AG09309 (cell line): ENCODE results near the gene COX6A1.

Source experiments
- DNase-seq: peaks from one replicate; pipeline ENCODE4 v3.0.0-alpha.2; 2010; ENCODE audit warnings: low read depth
- H3K4me3 ChIP-seq: 2 replicates; pipeline ENCODE4 v1.5.1; 2011; ENCODE audit warnings: mild to moderate bottlenecking, low read depth, low read length, moderate library complexity; ENCODE audit not compliant: control insufficient read depth
- CTCF ChIP-seq: IDR thresholded peaks from 2 replicates; pipeline ENCODE4 v1.5.1; 2011; ENCODE audit warnings: mild to moderate bottlenecking, low read depth, low read length, inconsistent platforms; ENCODE audit not compliant: insufficient read depth, control insufficient read depth; ENCODE audit errors: missing control alignments

COX6A1 gene

GRCh38 chr12:120437735-120438494, at the start of gene COX6A1:
Gene COX6A1 (plus strand): TSS chr12:120438113. CDS start chr12:120438127, 14 bp downstream.
- TF ChIP-seq CTCF: peak; percentile 10
- H3K4me3 ChIP-seq: peak within 1 kb of the TSS; percentile 84
- peak; percentile 85 for DNase-seq

GRCh38 chr12:120388691-120389481, 49.0 kb upstream of the COX6A1 start:
- H3K4me3 ChIP-seq: no peak overlapping the region
- TF ChIP-seq CTCF: no peak
- no peak for DNase-seq

- TF ChIP-seq CTCF: no peak
- no peak for DNase-seq
- no peak overlapping the region for H3K4me3 ChIP-seq
These were observed 47.3 kb upstream of the COX6A1 start for GRCh38 chr12:120390540-120391120.

- DNase-seq: no peak
- no peak for TF ChIP-seq CTCF
- H3K4me3 ChIP-seq: no peak overlapping the region
These were observed 43.2 kb upstream of the COX6A1 start for GRCh38 chr12:120394483-120395367.

- no peak for DNase-seq
- no peak overlapping the region for H3K4me3 ChIP-seq
- TF ChIP-seq CTCF: no peak
These were observed 39.9 kb upstream of the COX6A1 start for GRCh38 chr12:120397824-120398540.
